Measurements from ENCODE around the gene TMTC1. TPM values are rescaled to one million over a fixed set of nuclear protein-coding genes. Genes with fewer than 3 reads are reported as not detected.

TMTC1 gene
- total and polyA plus RNA-seq, 2 experiments from 2014 or later: 4.8 to 24.3 TPM

DNA sequence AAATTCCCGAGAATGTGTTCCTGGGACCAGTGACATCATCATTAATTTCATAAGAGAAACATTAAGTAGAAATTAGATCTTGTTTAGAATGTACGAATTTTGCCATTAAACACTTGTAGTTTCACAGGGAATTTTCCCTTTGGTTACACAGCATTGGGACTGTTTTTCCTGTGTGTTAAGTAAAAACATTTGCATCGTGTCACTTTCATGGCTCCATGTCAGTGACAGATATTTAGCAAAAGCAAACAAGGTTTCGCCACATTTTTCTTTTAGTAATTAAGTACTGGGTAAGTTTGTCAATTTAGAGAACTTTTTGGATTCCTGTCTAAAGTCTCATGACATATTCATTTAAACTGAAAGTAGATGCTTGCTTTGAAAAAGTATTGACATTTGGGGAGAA, 240.7 kb downstream of the TMTC1 start:
- no peak overlapping the region for H3K27ac Mint-ChIP-seq
- no peaks in the 10 kb centered on the region for H4K20me1 ChIP-seq (replicated peaks; ENCODE audit: insufficient read depth)
- no peaks in the 10 kb centered on the region for H3K9me2 ChIP-seq (ENCODE audit: insufficient read depth)
- H3K4me3 ChIP-seq: no peak overlapping the region
- no peak overlapping the region for H3K4me3 Mint-ChIP-seq
- H3K9me3 Mint-ChIP-seq: no peaks in the 10 kb centered on the region
- no peaks in the 10 kb centered on the region for H3K36me3 ChIP-seq (ENCODE audit: insufficient read depth)
- no peak overlapping the region for H2AFZ ChIP-seq
- peaks cover 5% of the 10 kb centered on the region; the same call in 1 of the 3 replicates for H3K36me3 Mint-ChIP-seq (ENCODE audit: low read depth)
- peaks cover 5% of the 10 kb centered on the region for H3K27me3 Mint-ChIP-seq (ENCODE audit: insufficient read depth, low read depth, poor library complexity)
- no peaks in the 10 kb centered on the region for H3F3A ChIP-seq (replicated peaks; ENCODE audit: low read depth)
- H3K27me3 ChIP-seq (ENCODE audit: insufficient read depth): no peaks in the 10 kb centered on the region
- no peak overlapping the region for H3K4me2 ChIP-seq
- no peak for DNase-seq (ENCODE audit: low spot score)
- no peaks in the 10 kb centered on the region for H3K79me2 ChIP-seq (replicated peaks; ENCODE audit: insufficient read depth)
- peaks cover 13% of the 10 kb centered on the region for H3K4me1 ChIP-seq (ENCODE audit: insufficient read depth)
- TF ChIP-seq ZNF331 (CRISPR knock-in tag; IDR thresholded peaks at IDR 0.05; ENCODE audit: low read depth) (no peak), JUNB (IDR thresholded peaks at IDR 0.05; ENCODE audit: unreplicated experiment) (no peak), EZH2 (IDR thresholded peaks at IDR 0.05; ENCODE audit: low read depth, unreplicated experiment) (no peak), POLR2AphosphoS5 (IDR thresholded peaks at IDR 0.05; ENCODE audit: low read depth) (no peak), CREB1 (CRISPR knock-in tag; IDR thresholded peaks at IDR 0.05; ENCODE audit: low read depth) (no peak), ZNF114 (CRISPR knock-in tag; IDR thresholded peaks at IDR 0.05) (no peak), EZH2phosphoT487 (IDR thresholded peaks at IDR 0.05; ENCODE audit: unreplicated experiment) (no peak), NANOG (IDR thresholded peaks at IDR 0.05; ENCODE audit: borderline replicate concordance) (no peak), STAT1 (IDR thresholded peaks at IDR 0.05; ENCODE audit: unreplicated experiment) (no peak)
- TF ChIP-seq, protein P1, sequence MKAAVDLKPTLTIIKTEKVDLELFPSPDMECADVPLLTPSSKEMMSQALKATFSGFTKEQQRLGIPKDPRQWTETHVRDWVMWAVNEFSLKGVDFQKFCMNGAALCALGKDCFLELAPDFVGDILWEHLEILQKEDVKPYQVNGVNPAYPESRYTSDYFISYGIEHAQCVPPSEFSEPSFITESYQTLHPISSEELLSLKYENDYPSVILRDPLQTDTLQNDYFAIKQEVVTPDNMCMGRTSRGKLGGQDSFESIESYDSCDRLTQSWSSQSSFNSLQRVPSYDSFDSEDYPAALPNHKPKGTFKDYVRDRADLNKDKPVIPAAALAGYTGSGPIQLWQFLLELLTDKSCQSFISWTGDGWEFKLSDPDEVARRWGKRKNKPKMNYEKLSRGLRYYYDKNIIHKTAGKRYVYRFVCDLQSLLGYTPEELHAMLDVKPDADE (IDR thresholded peaks at IDR 0.05): no peak
- TF ChIP-seq, protein P2, sequence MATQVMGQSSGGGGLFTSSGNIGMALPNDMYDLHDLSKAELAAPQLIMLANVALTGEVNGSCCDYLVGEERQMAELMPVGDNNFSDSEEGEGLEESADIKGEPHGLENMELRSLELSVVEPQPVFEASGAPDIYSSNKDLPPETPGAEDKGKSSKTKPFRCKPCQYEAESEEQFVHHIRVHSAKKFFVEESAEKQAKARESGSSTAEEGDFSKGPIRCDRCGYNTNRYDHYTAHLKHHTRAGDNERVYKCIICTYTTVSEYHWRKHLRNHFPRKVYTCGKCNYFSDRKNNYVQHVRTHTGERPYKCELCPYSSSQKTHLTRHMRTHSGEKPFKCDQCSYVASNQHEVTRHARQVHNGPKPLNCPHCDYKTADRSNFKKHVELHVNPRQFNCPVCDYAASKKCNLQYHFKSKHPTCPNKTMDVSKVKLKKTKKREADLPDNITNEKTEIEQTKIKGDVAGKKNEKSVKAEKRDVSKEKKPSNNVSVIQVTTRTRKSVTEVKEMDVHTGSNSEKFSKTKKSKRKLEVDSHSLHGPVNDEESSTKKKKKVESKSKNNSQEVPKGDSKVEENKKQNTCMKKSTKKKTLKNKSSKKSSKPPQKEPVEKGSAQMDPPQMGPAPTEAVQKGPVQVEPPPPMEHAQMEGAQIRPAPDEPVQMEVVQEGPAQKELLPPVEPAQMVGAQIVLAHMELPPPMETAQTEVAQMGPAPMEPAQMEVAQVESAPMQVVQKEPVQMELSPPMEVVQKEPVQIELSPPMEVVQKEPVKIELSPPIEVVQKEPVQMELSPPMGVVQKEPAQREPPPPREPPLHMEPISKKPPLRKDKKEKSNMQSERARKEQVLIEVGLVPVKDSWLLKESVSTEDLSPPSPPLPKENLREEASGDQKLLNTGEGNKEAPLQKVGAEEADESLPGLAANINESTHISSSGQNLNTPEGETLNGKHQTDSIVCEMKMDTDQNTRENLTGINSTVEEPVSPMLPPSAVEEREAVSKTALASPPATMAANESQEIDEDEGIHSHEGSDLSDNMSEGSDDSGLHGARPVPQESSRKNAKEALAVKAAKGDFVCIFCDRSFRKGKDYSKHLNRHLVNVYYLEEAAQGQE (IDR thresholded peaks at IDR 0.05; ENCODE audit: unreplicated experiment): no peak
- TF ChIP-seq, protein P3, sequence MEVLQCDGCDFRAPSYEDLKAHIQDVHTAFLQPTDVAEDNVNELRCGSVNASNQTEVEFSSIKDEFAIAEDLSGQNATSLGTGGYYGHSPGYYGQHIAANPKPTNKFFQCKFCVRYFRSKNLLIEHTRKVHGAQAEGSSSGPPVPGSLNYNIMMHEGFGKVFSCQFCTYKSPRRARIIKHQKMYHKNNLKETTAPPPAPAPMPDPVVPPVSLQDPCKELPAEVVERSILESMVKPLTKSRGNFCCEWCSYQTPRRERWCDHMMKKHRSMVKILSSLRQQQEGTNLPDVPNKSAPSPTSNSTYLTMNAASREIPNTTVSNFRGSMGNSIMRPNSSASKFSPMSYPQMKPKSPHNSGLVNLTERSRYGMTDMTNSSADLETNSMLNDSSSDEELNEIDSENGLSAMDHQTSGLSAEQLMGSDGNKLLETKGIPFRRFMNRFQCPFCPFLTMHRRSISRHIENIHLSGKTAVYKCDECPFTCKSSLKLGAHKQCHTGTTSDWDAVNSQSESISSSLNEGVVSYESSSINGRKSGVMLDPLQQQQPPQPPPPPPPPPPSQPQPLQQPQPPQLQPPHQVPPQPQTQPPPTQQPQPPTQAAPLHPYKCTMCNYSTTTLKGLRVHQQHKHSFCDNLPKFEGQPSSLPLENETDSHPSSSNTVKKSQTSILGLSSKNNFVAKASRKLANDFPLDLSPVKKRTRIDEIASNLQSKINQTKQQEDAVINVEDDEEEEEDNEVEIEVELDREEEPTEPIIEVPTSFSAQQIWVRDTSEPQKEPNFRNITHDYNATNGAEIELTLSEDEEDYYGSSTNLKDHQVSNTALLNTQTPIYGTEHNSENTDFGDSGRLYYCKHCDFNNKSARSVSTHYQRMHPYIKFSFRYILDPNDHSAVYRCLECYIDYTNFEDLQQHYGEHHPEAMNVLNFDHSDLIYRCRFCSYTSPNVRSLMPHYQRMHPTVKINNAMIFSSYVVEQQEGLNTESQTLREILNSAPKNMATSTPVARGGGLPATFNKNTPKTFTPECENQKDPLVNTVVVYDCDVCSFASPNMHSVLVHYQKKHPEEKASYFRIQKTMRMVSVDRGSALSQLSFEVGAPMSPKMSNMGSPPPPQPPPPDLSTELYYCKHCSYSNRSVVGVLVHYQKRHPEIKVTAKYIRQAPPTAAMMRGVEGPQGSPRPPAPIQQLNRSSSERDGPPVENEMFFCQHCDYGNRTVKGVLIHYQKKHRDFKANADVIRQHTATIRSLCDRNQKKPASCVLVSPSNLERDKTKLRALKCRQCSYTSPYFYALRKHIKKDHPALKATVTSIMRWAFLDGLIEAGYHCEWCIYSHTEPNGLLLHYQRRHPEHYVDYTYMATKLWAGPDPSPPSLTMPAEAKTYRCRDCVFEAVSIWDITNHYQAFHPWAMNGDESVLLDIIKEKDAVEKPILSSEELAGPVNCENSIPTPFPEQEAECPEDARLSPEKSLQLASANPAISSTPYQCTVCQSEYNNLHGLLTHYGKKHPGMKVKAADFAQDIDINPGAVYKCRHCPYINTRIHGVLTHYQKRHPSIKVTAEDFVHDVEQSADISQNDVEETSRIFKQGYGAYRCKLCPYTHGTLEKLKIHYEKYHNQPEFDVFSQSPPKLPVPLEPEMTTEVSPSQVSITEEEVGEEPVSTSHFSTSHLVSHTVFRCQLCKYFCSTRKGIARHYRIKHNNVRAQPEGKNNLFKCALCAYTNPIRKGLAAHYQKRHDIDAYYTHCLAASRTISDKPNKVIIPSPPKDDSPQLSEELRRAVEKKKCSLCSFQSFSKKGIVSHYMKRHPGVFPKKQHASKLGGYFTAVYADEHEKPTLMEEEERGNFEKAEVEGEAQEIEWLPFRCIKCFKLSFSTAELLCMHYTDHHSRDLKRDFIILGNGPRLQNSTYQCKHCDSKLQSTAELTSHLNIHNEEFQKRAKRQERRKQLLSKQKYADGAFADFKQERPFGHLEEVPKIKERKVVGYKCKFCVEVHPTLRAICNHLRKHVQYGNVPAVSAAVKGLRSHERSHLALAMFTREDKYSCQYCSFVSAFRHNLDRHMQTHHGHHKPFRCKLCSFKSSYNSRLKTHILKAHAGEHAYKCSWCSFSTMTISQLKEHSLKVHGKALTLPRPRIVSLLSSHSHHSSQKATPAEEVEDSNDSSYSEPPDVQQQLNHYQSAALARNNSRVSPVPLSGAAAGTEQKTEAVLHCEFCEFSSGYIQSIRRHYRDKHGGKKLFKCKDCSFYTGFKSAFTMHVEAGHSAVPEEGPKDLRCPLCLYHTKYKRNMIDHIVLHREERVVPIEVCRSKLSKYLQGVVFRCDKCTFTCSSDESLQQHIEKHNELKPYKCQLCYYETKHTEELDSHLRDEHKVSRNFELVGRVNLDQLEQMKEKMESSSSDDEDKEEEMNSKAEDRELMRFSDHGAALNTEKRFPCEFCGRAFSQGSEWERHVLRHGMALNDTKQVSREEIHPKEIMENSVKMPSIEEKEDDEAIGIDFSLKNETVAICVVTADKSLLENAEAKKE (CRISPR knock-in tag; IDR thresholded peaks at IDR 0.05): no peak
- TF ChIP-seq, protein P4, sequence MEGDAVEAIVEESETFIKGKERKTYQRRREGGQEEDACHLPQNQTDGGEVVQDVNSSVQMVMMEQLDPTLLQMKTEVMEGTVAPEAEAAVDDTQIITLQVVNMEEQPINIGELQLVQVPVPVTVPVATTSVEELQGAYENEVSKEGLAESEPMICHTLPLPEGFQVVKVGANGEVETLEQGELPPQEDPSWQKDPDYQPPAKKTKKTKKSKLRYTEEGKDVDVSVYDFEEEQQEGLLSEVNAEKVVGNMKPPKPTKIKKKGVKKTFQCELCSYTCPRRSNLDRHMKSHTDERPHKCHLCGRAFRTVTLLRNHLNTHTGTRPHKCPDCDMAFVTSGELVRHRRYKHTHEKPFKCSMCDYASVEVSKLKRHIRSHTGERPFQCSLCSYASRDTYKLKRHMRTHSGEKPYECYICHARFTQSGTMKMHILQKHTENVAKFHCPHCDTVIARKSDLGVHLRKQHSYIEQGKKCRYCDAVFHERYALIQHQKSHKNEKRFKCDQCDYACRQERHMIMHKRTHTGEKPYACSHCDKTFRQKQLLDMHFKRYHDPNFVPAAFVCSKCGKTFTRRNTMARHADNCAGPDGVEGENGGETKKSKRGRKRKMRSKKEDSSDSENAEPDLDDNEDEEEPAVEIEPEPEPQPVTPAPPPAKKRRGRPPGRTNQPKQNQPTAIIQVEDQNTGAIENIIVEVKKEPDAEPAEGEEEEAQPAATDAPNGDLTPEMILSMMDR (conservative IDR thresholded peaks at IDR 0.05; ENCODE audit: low read depth in 2 of 2): no peak
- H3K4me1 Mint-ChIP-seq: peaks cover 31% of the 10 kb centered on the region
- H3K27ac ChIP-seq (ENCODE audit: low read depth): no peak overlapping the region
- ATAC-seq: no peak
